Measurements from ENCODE around the gene C2orf69. TPM values are rescaled to one million over a fixed set of nuclear protein-coding genes. Genes with fewer than 3 reads are reported as not detected.

Gene C2orf69
- total RNA-seq: 8.8 and 9.3 TPM in 2 replicates
- long read RNA-seq, transcript C2orf69-201 (2 exons, 3,728 nt): major isoform, 26 of 32 reads
- long read RNA-seq, partial matches to known transcripts: 0 of 32 reads
- long read RNA-seq, other reads (novel, unspliced or antisense): 6 of 32 reads

- Mint-ChIP-seq H3K4me3 (ENCODE audit: unreplicated experiment) (peak within 1 kb of the TSS; percentile 89), H3K27ac (ENCODE audit: unreplicated experiment) (peak within 1 kb of the TSS; percentile 93), H3K36me3 (ENCODE audit: unreplicated experiment) (peaks cover 3% of the 10 kb centered on the region), H3K27me3 (ENCODE audit: unreplicated experiment) (no peaks in the 10 kb centered on the region), H3K4me1 (ENCODE audit: unreplicated experiment) (peaks cover 32% of the 10 kb centered on the region), H3K9me3 (ENCODE audit: unreplicated experiment) (no peaks in the 10 kb centered on the region)
- peak; percentile 98 for DNase-seq (ENCODE audit: extremely low spot score, unreplicated experiment)
- TF ChIP-seq CTCF (IDR thresholded peaks at IDR 0.05): no peak
Measured at GRCh38 chr2:199911052-199911876, at the start of gene C2orf69. Gene C2orf69 (plus strand): TSS chr2:199911293. CDS start chr2:199911439, 146 bp downstream.

- Mint-ChIP-seq H3K27ac (ENCODE audit: unreplicated experiment) (no peak overlapping the region), H3K4me3 (ENCODE audit: unreplicated experiment) (no peak overlapping the region), H3K9me3 (ENCODE audit: unreplicated experiment) (no peaks in the 10 kb centered on the region), H3K4me1 (ENCODE audit: unreplicated experiment) (no peaks in the 10 kb centered on the region), H3K27me3 (ENCODE audit: unreplicated experiment) (peaks cover 69% of the 10 kb centered on the region), H3K36me3 (ENCODE audit: unreplicated experiment) (no peaks in the 10 kb centered on the region)
- no peak for DNase-seq (ENCODE audit: extremely low spot score, unreplicated experiment)
- TF ChIP-seq CTCF (IDR thresholded peaks at IDR 0.05): no peak
Measured at GRCh38 chr2:199862788-199863187, 48.3 kb upstream of the C2orf69 start.

DNA sequence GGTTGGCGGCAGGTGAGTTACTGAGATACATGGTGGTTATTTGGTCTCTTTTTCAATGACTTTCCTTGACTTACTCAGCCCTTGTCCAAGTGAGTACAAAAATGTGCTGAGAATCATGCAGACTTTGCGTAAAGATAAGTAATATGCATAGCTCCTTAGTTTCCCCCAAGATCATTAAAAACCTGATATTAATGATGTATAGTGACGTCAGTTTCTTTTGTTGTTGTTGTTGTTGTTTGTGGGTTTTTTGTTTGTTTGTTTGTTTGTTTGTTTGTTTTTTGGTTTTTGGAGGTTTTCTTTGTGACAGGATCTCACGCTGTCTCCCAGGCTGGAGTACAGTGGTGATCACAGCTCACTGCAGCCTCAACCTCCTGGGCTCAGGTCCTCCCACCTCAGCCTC lies 45.2 kb upstream of the C2orf69 start:
- no peaks in the 10 kb centered on the region for H3K36me3 Mint-ChIP-seq (ENCODE audit: unreplicated experiment)
- peaks cover 65% of the 10 kb centered on the region for H3K27me3 Mint-ChIP-seq (ENCODE audit: unreplicated experiment)
- no peak for TF ChIP-seq CTCF (IDR thresholded peaks at IDR 0.05)
- no peak for DNase-seq (ENCODE audit: extremely low spot score, unreplicated experiment)
- H3K27ac Mint-ChIP-seq (ENCODE audit: unreplicated experiment): no peak overlapping the region
- peaks cover 13% of the 10 kb centered on the region for H3K4me1 Mint-ChIP-seq (ENCODE audit: unreplicated experiment)
- no peak overlapping the region for H3K4me3 Mint-ChIP-seq (ENCODE audit: unreplicated experiment)
- no peaks in the 10 kb centered on the region for H3K9me3 Mint-ChIP-seq (ENCODE audit: unreplicated experiment)

DNA sequence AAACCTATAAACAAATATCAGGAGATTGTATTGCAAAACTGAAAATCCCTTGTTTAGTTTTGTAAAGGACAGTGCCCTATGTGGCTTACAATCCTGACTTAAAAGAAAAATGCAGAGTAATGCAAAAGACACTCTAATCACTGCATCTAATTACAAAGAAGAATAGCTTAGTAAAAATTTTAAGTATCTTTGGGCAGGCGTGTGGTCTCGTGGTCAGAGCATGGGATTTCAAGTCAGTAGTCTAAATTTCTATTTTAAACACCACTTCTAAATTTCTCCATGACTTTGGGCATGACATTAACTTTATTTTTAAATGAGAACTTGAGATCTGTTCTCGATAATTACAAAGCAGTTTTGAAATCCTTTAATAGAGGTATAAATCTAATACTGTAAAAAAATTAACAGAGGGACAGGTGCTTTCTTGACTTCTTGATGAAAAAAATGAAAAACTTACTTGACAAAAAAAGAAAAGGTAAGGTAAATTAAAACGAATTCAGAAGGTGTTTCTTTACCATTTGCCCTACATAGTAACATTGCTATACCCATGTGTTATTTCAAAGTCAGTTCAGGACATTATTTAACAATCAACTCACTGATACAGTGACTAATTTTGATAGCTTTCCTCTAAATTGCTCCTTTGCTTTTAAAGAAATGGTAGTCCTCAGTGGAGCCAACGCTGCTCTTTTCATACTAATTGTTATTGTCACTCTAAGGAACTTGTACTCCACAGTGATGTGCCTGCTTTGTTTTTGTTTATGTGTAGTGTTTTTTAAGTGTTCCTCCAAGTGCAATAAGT lies 42.5 kb upstream of the C2orf69 start:
- H3K27me3 Mint-ChIP-seq (ENCODE audit: unreplicated experiment): peaks cover 41% of the 10 kb centered on the region
- no peak overlapping the region for H3K27ac Mint-ChIP-seq (ENCODE audit: unreplicated experiment)
- no peaks in the 10 kb centered on the region for H3K36me3 Mint-ChIP-seq (ENCODE audit: unreplicated experiment)
- no peaks in the 10 kb centered on the region for H3K9me3 Mint-ChIP-seq (ENCODE audit: unreplicated experiment)
- TF ChIP-seq CTCF (IDR thresholded peaks at IDR 0.05): no peak
- no peak for DNase-seq (ENCODE audit: extremely low spot score, unreplicated experiment)
- no peak overlapping the region for H3K4me3 Mint-ChIP-seq (ENCODE audit: unreplicated experiment)
- H3K4me1 Mint-ChIP-seq (ENCODE audit: unreplicated experiment): peaks cover 13% of the 10 kb centered on the region

GRCh38 chr2:199869227-199869541 lies 41.9 kb upstream of the C2orf69 start:
- Mint-ChIP-seq H3K27me3 (ENCODE audit: unreplicated experiment) (peaks cover 35% of the 10 kb centered on the region), H3K4me1 (ENCODE audit: unreplicated experiment) (peaks cover 13% of the 10 kb centered on the region), H3K9me3 (ENCODE audit: unreplicated experiment) (peaks cover 3% of the 10 kb centered on the region), H3K36me3 (ENCODE audit: unreplicated experiment) (peaks cover 4% of the 10 kb centered on the region), H3K27ac (ENCODE audit: unreplicated experiment) (no peak overlapping the region), H3K4me3 (ENCODE audit: unreplicated experiment) (no peak overlapping the region)
- no peak for DNase-seq (ENCODE audit: extremely low spot score, unreplicated experiment)
- TF ChIP-seq CTCF (IDR thresholded peaks at IDR 0.05): no peak

Data from osteocyte (in vitro differentiated cells).